ENCODE measurements around the gene CTBP2. TPM values are rescaled to one million over a fixed set of nuclear protein-coding genes. Genes with fewer than 3 reads are reported as not detected.
A peak's percentile ranks its signal among the peaks of the same experiment; 100 is the strongest.
"Not testable (repeated sequence)": the region's sequence is repeated elsewhere in the genome, so short reads cannot be mapped to it uniquely, and the experiment has no call there.

CTBP2 gene
- polyA plus RNA-seq, 10 donors: 28.5 to 47.5 (median 33.2) TPM

DNA sequence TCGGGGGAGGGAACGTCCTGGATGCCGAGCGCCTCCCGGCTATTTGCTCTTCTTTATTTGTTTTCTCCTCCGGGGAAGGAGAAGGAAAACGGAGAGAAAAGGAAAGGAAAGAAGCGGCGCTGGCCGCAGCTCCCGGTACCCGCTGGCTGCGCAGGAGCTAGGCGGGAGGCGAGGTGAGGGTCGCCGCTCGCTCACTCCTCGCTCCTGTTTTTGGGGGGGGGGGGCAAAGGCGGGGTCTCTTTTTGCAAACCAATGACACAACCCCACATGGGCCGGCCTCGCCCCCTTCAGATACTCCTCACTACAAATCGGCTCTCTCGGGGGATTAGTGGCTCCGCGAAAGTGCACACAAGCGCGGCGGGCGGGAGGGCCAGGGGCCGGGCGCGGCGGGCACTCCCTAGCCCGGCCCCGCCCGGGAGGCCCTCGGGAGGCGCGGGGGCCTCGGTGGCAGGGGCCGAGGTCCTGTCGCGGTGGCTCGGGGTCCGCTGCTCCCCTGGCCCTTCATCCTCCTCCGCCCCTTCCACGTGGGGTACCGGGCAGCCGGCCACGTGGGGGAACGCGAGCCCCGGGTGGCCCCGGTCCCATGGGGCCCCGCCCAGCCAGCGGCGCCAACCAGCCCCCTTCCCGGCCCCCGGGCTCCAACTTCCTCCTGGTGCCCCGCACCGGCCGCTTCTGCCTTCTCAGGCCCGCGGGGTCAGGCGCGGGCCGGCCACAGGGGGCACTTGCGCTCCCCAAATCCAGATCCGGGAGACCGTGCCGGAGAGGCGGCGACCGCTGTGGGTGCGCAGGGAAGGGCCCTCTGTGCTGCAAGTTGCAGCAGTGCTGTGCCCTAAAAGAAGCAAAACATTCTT, 718 bp upstream of the CTBP2 start:
- DNase-seq: peak; percentile 84 to 93 (median 89)

DNA sequence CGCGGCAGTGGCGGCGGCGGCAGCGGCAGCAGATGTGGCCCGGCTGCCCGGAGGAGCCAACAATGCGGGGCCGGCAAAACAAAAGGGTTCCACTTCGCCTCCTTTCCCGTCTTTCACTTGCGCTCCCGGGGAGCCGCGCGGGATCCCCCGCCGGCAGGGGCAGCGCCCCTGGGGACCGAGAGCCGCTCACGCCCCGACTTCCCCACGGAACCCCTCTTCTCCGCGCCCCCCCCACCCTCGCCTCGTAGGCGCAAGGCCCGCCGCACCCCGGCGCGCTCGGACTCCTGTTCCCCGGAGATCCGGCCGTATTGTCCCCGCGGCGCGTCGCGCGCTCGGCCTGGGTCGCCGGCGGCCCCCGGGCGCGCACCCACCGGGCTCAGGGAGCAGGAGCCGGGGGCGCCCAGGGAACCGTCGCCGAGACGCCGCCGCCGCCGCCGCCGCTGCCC, 854 bp downstream of the CTBP2 start:
- peak in 2 of 3 donors; percentile 28 to 67 for DNase-seq

DNA sequence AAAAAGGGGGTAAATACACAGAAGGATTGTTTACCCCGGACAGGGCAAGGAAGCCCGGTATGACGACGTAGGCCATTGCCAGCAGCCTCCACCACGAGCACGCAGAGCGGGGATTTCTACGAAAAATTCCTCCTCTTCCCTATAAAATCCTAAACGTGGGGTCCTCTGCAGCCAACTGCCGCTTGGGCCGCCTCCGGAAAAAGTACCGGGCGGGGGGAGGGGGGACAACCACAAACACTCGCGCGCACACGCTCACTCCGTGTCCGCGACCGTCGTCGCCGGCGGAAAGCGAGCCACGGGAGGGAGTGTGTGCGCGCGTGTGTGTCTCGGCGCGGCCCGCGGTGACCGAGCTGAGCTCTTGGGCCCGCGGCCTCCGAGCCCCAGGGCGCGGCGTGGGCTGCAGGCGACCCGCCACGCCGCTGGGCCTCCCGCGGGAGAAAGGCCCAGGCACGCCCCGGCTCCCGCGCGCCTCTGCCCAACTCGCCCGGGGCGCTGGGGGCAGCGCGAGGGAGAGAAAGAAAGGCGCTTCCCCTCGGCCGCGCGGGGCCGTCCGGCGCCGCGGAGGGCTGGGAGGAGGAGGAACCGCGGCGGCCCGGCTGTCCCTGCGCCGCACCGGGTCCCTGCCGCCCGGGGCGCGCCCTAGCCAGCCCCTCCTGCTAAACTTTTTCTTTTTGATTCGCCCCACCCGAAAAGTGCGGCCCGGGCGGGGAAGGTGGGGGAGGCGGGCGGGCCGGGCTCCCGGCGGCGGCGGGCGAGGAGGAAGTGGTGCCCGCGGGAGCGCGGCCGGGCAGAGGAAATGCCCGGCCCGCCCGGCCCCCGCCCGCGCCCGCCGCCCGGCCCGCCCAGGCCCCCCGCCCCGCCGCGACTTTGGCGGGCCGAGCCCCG, 1.5 kb downstream of the CTBP2 start:
- DNase-seq: peak; percentile 56 to 91 (median 78)

DNA sequence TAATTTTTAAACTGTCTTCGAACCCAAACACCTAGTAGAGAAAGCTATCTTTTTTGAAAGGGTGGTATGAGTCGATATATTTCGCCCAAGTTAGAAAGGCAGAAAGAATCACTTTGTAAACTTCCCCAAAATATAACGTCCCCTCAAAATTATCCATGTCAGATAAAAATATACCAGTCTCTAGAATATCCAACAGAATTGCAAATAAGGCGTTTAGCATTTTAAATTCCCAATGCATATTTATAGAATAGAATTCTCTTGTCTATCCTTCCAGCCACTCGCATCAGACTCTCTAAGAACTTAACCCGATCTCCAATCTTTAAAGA, 2.1 kb downstream of the CTBP2 start:
- DNase-seq: no peak

DNA sequence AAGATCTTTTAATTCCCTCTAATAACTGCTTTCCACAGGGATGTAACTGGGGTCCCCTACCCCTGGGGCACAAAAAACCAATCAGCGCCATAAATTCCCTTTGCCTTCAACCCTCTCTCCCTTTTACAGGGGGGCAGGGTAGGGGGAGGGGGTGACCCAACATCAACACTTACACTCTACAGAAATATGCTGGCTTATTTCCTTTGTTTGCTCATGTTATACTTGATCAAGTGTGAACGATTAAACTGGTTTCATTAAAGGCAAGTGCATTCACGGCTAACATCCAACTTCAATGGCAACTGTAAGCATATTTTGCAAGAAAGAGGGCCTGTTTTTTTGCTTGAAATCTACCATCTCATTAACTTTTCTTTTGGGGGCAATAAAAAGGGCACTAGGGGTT, 2.9 kb downstream of the CTBP2 start:
- DNase-seq: no peak

DNA sequence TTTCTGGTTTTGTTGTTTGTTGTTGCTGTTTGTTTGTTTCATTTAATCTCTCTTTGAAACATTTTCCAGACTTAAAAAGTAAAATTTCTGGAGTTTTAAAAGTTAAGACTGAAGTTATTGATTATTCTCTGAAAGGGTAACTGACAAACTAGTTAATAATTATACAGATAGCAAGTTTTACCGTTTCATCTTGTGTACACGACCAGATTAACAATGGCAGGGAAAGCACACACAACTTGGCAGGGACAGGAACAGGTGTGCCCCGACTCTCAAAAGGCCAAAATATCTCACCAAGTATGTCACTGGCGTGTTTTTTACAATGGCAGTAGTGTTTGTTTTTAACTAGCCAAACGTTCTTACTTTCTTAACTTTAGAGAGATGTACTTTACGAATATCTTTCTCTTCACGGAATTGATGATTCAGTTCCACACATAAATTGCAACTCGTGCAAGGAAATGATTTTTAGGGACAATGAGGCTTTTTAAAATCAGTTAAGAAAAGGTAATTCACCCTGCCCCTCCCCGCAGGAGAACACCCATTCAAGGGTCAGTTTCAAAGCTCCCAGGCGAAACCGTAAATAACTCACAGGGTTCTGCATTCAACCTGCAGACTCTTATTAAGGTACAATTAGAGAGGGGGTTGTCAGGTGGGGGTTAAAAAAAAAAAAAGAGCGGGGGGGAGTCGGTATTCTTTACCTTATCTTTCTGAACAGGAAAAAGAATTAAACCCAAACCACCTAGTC, 3.5 kb downstream of the CTBP2 start:
- DNase-seq: no peak

DNA sequence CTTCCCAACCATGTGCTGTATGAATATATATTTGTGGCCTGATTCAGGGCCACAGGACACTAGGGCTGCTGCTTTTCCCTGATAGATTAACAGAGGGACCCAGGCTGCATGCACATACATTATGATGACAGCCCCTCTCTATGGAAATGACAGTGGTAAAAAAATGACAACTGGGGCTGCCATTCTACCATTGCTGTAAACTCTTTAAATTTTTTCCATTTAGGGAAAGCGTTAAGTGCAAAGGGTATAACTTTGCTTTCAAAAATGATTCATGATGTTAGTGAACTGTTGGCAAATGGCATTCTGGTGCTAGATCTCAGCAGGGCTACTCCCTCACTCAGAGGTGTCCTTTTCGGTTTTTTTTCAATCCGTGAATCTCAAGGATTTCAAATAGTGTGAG, 4.2 kb downstream of the CTBP2 start:
- no peak for DNase-seq

DNA sequence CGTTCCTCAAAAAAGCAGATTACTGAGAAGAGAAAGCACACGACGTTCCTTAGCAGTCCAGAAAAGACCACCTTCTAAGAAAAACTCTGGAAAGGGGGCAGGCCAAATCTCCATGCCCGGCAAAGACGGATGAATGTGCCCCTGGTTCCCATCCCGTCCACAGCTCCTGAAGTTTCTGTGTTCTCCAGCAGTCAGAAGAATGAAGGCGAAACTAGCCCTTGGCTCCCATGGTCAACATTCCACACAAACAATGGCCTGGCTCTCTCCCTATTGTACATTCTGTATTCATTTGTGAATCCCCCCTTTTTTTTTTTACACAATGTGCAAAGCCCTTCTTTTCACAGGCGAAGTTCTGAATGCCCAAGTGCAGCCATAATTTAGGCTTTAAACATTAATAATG, 5.3 kb downstream of the CTBP2 start:
- DNase-seq: no peak

DNA sequence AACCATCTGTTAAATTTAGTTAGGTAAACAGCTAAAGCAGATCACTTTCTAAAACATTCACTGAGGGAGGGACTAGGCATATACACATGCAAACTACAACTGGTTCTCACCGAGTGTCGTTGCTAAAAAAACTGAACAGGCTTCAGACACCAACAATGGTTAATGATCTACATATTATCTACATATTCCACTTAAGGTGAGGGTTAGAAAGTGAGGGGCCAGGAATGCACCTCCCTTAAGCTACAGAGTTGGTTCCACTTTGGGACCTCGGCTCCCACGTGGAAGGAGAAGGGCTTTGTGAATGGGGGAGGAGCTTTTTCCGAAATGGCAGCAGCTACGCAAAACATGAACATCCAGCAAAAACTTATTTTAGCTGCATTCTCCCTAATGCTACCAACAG, 5.8 kb downstream of the CTBP2 start:
- DNase-seq: no peak

DNA sequence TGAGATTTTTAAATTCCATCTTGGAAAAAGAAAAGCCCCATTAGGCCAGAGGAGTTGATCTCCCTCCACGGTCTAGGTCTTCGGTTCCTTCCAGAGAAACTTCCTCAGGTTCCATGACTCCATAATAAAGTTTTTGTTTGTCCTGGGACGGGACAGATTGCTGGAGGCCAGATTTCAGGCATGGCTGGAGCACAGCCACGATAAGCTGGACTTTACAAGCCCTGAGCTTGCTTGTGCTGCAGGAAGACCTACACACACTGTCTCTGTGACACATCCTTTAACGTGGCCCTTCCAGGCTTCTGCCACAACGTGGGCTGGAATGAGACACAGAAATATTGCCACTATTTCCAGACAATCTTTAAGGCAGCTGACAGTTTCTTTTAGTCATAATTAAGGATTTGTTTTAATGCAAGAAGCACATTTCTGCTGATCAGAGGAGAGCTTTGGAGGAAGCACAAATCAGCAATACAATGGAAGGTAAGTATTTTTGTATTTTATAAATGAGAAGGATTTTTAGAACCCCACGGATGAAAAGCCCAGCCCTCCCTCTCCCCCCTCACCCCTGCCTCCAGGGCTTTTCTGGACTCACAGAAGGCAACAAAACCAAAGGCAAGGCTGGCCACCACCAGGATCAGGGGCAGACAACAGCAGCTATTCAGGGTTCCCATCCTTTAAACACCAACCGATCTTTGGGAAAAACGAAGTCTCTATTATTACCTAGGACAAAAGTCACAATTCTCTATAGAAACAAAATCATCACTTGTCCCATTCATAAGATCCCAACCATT, 6.5 kb downstream of the CTBP2 start:
- DNase-seq: no peak

DNA sequence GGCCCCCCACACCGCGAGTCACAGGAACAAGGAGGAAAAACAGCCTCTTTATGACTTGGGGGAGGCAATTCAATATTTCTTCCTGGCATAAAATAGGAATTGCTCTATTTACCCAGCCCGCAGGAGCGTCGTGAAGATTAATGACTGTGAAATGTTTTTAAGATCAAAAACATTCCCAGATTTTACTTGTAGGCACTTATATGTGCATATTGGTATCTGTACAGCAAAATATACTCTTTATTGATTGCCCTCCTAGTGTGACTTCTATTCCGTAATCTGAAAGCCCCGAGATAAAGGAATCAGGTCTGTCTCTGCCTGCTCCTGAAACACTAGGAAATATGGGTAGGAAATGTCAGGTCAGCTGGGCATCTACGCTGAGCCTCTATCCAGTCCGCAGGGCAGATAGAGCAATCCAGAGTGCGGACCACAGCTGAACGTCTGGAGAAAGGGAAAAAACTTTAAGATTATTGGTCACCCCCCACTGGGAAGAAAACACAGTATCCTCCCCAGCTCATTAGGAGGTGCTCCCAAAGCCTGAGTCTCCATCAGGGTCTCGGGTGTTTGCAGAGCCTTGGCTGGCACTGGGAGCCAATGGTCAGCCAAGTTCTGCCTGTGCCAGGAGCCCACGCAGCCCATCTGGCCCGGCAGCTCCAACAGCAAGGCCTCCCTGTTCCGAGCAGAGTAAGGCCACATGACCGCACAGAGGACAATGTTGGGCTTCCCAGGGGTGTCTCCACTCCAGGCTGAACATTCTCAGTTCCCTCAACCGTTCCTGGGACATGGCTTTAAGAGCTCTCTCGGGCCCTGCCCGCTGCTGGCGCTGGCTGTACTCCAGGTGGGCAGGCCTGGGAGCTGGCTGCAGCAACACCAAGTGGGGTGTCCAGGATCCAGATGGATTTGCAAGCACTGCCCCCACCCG, 7.7 kb downstream of the CTBP2 start:
- peak in 2 of 3 donors; percentile 24 to 57 for DNase-seq

DNA sequence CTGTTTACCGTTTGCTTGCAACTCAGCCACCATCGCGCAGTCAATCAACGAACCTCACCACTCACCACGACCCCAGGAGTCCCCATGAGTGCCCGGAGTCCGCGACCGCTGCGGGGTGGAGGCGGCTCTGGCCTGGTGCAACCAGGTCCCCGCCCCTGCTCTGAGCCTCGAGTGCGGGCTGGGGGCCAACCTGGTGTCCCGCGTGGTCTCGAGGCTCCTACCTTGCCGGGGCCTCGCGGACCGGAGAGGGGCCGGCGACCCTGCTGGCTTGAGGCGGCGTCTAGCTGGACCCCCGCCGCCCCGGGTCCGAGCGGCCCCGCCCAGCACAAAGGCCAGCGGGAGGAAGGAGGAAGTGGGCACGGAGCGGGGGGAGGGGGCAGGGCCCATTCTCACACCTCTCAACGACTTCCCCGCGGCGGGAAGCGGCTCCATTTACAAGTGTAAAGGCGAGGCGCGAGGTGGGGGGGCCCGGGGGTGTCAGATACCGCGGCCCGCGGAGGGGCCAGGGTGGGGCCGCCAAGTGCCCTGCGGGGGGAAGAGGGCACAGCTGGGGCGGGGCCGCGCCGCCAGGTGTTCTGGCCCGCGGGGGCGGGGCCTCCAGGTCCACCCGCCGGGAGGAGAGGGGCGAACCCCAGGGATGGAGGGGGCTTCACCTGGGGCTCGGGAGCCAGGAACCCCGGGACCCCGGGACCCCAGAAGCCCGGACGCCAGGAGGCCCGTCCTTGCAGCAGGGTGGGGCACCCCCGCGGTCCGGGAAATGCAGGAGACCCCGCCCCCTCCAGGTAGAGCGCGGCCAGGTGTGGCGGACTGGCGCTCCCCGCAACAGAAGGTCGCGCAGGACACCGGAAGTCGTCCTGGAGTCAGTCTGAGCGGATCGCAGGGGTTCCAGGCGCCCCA, 8.6 kb downstream of the CTBP2 start:
- DNase-seq: no peak

DNA sequence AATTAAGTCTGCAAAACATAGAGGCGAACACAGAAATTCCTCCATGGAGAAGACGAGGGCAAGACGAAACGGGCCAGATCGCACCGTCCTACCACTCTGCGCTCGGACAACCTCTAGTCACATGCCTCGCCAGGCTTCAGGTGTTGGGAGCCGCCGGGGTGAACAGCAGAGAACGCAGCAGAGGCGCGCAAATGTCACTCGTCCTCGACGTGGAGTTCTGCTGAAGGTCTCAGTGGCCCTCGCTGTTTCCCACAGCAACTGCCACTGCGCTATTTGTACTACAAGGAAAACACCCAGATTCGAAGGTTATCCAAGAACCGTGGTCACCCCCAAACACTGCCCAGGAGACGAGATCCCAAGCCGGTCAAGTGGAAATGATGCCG, 9.2 kb downstream of the CTBP2 start:
- DNase-seq: no peak

DNA sequence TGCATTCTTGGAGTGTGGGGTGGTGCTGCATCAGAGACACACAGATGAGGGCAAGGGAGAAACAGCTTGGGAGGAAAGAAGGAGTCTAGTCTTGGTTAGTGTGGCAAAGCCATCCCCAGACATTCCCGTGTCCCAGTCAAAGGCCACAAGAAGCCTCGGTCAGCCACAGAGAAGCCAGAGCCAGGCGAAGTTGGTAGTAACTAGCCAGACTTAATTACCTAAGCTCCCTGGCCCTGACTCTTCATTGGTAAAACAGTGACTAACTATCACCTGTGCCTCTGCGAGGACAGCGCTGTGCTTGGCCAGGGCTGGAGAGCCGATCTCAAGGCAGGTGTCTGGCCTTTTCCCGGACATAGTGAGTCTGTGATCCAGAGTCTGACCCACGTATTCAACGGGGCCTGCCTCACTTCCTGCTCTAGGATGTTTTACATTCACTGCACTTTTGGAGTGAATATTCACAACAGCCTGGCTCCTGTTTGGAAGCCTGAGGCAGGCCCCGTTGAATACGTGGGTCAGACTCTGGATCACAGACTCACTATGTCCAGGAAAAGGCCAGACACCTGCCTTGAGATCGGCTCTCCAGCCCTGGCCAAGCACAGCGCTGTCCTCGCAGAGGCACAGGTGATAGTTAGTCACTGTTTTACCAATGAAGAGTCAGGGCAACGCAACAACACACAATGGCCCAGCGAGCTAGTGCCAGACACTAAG, 9.8 kb downstream of the CTBP2 start:
- not testable (repeated sequence) for DNase-seq

DNA sequence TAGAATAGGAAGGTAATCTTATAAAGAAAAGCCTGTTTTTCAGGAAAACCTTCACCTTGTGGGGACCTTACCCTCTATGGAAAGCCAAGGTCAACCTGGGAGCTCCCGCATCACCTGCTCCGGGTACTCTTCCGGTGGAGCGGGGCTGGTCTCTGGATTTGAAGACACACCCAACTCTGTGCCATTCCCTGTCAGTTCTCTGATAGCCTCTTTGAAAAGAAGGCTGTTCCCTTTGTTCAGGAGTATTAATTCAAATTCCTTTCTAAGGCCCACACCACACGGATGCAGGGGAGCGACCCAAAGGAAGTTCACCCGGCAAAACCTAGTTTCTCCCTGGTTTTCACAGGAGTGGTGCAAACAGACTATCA, 10.7 kb downstream of the CTBP2 start:
- DNase-seq: no peak

DNA sequence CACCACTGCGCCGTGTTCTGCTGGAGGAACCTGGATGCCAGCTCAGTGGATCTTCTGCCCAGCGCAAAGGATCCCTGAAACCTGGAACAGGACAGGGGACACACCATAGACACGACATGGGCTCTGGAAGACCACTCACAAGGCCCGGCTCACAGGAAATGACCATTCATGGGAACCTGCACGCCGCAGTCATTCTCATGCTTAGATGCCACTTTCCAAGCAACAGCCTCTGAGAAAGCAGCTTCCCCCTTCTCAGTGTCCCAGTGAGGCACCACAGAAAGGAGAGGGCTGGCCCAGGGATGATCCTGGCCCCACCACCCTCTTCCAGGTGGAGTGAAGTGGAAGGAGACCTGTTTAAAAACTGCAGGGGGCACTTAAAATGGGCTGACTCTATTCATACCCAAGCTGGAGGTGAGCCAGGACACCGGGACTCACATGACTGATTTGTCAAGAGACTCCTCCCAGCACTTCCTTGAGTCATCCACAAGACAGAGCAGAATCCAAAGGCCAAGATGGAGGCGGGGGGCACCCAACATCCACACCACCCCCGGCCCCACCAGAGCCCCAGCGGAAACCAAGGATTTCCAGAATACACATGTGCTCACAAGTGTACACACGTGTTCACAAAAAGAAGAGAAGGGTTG, 11.2 kb downstream of the CTBP2 start:
- DNase-seq: no peak

DNA sequence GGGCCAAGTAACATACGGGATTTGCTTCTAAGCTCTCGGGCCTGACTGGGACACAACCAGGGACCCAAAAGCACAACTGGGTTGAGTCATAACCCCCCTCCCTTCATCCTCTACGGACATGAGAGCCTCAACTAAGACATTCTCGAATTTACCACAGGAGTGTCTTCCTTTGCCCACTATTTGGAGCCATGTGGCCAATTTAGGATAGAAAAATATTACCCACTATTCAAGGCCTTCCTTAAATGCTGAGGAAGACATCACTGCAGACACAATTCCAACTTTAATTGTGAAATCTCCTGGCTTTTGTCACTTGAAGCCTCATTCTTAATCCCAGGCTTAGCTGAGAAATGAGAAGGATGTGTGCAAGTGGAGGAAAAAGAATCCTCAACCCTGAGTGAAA, 11.8 kb downstream of the CTBP2 start:
- no peak for DNase-seq

DNA sequence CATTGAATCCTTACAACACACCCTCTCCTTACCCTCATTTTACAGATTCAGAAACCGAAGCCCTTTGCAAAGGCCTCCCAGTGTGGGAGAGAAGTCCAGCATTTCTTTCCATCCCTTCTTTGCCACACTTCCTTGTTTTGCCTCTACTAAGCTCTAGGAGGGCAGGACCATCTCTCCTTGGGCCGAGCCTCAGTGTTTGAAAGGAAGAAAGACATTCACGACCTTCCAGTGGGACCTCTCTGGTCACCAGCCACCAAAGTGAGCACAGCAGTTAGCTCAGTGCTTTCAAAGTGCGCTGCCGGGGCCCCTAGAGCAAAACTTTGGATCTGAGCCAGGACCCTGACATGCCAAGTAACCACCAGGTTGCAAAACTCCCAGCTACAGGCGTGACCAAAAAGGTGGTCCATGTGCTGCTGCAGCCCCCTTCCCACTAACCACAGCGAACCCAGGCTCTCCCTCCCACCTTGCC, 12.4 kb downstream of the CTBP2 start:
- DNase-seq: no peak
